C4-2B (cell line): ENCODE results near the gene CTNNA1.

Experiments
- CTCF ChIP-seq: fragments of 450-650 bp; conservative IDR thresholded peaks from 2 replicates; pipeline ENCODE4 v1.5.1; 2017; ENCODE audit warnings: mild to moderate bottlenecking
- ZFX ChIP-seq: fragments of 450-650 bp; IDR thresholded peaks from 2 replicates; pipeline ENCODE4 v1.6.1; 2017

- TF ChIP-seq CTCF (no peak), ZFX (no peak)
These were observed 212.4 kb downstream of the CTNNA1 start for GRCh38 chr5:138965626-138966025.
